Omental fat pad (tissue), 4 donors: ENCODE measurements around the gene SH3BP1. TPM values are rescaled to one million over a fixed set of nuclear protein-coding genes. Genes with fewer than 3 reads are reported as not detected.
"Not testable (repeated sequence)": the region's sequence is repeated elsewhere in the genome, so short reads cannot be mapped to it uniquely, and the experiment has no call there.

Source experiments
- ATAC-seq: fragments of 150-250 bp; one replicate; pipeline ENCODE4 v1.9.1; 2016; ENCODE audit warnings: mild to moderate bottlenecking, moderate library complexity; ENCODE audit not compliant: low FRiP score
- DNase-seq: peaks from one replicate; pipeline ENCODE4 v3.0.0-alpha.2; 2019; ENCODE audit warnings: low spot score
- CTCF ChIP-seq, 3 donors: fragments of 450-650 bp; IDR thresholded peaks; one replicate each; pipeline ENCODE4 v1.5.1; 2016 to 2017; ENCODE audit warnings: antibody characterized with exemption in 3 of 3, mild to moderate bottlenecking in 3 of 3, moderate library complexity in 2 of 3
- total RNA-seq, 4 donors: library from RNA; depleted of rRNA; stranded (reverse); fragments of >200 nt; gene quantifications; one replicate each; pipeline ENCODE4 v1.1.0, GENCODE V29; 2016

SH3BP1 gene
- total RNA-seq, 4 donors from 2014 or later = 3.6 to 11.5 (median 8.2) TPM

- ATAC-seq (peak; percentile 88), DNase-seq (peak; percentile 75)
- TF ChIP-seq CTCF (IDR thresholded peaks at IDR 0.05) = no peak
Measured at GRCh38 chr22:37608477-37609239, 30.8 kb upstream of the SH3BP1 start, which contains the start of gene GGA1. TSS of gene GGA1 (plus strand) at chr22:37608834. CDS start at chr22:37608861, 27 bp downstream.

- no peak for TF ChIP-seq CTCF (IDR thresholded peaks at IDR 0.05)
- ATAC-seq = no peak
- no peak for DNase-seq
Measured at GRCh38 chr22:37609240-37610152, 30.0 kb upstream of the SH3BP1 start.

GRCh38 chr22:37610153-37610475, 29.4 kb upstream of the SH3BP1 start:
- not testable (repeated sequence) for DNase-seq, ATAC-seq

- DNase-seq = no peak
- ATAC-seq = no peak
- no peak for TF ChIP-seq CTCF (IDR thresholded peaks at IDR 0.05)
Measured at GRCh38 chr22:37610480-37611129, 28.9 kb upstream of the SH3BP1 start.

GRCh38 chr22:37611207-37611606, 28.3 kb upstream of the SH3BP1 start:
- no peak for ATAC-seq
- DNase-seq = no peak
- no peak for TF ChIP-seq CTCF (IDR thresholded peaks at IDR 0.05)

- ATAC-seq (no peak), DNase-seq (no peak)
- no peak for TF ChIP-seq CTCF (IDR thresholded peaks at IDR 0.05)
Measured at GRCh38 chr22:37616201-37617083, 23.0 kb upstream of the SH3BP1 start.
